GM21786 (cell line): ENCODE measurements around the gene MFF.
"Not testable (repeated sequence)": the region's sequence is repeated elsewhere in the genome, so short reads cannot be mapped to it uniquely, and the experiment has no call there.

Experiments
- ATAC-seq: cut with Tn5 transposase; IDR thresholded peaks from one replicate; pipeline ENCODE4 v1.9.1; 2021; ENCODE audit not compliant: unreplicated experiment

Gene MFF

DNA sequence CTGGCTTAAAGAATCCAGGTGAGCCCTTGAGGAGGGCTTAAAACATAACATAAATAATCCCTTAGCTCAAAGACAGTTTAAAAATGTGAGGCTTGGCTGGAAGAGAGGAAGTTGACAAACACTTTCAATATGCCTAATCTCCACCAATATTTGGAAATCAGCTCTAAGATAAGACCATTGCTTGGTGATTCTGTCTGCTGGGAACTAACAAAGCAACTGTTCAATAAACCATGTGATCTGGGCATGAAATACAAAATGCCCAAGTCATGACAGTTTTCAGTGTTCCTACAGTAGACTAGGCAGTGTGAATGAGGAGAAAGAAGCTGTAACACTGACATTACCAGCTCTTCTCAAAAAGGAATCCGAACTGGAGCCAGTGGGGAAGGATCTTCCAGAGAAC lies 10.7 kb downstream of the MFF start:
- no peak for ATAC-seq

DNA sequence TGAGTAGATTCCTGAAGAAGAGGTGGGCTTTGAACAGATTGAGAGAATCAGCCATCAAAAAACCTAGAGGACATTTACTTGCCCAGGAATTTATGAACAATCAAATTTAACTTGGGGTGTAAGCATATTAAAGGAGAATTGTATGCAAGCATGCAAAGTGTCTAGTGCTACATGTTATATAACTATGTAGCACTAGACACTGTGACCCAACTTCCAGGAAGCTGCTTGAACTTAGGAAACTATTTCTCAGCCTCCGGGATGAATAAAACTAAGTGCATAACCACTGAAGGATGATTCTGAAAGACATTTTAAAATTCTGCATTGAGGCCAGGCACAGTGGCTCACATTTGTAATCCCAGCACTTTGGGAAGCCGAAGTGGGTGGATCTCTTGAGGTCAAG lies 12.4 kb downstream of the MFF start:
- no peak for ATAC-seq

DNA sequence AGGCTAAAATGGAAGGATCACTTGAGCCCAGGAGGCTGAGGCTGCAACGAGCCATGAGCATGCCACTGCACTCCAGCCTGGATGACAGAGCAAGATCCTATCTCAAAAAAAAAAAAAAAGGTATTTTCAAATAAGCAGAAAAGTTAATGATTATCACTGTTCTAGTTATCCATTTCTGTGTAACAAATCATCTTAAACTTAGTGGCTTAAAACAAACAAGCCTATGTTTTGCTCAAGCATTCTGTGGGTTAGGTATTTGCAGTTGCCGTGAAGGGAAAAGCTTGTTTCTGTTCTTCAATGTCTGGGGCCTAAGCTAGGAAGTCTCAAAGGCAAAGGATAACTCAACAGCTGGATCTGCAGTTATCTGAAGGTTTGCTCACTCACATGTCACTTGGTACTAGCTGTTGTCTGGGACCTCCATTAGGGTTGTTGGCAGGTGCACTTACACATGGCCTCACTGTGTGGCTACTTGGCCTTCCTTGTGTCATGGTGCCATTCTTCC lies 14.1 kb downstream of the MFF start:
- ATAC-seq: no peak

DNA sequence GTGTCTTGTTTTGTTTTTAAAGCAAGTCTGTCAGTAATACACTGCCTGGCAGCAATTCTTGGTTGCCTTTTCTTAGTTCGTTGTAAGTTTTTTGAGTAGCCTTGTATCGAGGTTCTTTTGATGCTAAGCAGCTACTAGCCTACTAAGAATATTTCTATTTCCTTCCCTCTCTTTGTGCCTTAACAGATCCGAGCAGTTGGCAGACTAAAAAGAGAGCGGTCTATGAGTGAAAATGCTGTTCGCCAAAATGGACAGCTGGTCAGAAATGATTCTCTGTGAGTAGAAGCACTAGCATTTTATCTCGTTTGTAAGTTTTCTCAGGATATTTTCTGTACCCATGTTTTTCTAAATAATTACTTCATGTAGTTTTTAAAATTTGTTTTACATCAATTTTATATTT lies 15.1 kb downstream of the MFF start:
- ATAC-seq: no peak

DNA sequence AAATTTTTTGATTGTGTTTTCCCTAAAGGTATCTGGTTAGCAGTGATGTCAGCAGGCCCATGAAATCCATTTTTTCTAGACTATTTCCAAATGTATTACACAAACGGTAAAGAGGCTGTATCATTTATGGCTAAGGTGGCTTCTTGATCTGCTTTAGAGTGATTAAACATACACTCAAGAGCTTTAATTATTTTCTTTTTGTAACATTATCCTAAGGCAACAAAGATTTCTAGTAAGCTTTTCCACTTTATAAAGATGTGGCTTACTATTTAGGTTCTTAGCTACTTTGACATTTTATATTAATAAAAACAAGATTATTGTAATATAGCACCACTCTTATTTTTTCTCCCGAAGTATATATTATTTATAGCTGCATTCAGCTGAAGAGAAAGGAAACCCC lies 16.5 kb downstream of the MFF start:
- ATAC-seq: no peak

DNA sequence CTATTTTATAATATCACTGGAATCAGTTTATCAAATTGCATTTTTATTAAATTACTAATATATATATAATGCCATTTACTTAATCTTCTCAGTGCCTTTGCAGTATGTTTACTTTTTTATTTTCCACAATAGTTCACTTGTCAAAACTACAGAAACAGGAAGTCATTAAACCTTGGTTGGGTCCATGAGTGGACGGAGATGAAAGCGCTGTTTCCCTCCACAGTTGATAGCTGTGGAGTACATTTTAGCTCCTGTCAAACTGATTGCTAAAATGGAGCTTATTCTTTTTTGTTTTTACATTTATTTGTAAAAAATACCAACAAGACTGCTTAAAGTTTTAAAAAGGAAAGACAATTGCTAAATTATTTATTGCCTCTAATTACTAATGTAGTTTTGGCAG lies 19.2 kb downstream of the MFF start:
- ATAC-seq: no peak

DNA sequence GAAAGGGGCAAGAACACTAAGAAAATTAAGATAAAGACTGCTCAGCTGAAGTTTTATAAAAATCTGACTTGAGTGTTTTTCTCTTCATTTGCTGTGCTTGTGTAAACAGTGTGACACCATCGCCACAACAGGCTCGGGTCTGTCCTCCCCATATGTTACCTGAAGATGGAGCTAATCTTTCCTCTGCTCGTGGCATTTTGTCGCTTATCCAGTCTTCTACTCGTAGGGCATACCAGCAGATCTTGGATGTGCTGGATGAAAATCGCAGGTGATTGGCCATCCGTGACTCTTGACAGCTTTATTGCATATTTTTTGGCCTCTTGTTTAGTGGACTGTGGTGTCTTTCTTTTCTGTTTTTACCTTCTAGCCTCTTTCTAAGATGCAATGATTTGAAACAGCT lies 22.1 kb downstream of the MFF start:
- ATAC-seq: no peak

DNA sequence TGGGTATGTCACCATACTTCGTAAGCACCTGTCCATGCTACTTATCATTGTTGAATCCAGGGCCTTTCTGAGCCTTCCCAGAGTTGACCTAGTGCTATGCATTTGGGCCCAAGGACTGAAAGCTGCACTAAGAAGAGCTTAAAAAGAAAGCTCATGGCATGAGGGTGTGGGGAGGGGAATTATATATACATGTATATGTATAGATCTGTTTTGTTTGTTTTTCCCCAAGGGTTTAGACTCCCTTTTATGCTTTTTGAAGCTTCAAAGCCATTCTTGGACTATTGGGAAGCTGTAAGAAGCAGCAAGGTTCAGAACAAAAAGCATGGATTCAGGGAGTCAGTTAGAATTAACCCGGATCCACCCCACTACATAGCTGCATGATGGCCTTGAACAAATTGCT lies 23.3 kb downstream of the MFF start:
- ATAC-seq: no peak

DNA sequence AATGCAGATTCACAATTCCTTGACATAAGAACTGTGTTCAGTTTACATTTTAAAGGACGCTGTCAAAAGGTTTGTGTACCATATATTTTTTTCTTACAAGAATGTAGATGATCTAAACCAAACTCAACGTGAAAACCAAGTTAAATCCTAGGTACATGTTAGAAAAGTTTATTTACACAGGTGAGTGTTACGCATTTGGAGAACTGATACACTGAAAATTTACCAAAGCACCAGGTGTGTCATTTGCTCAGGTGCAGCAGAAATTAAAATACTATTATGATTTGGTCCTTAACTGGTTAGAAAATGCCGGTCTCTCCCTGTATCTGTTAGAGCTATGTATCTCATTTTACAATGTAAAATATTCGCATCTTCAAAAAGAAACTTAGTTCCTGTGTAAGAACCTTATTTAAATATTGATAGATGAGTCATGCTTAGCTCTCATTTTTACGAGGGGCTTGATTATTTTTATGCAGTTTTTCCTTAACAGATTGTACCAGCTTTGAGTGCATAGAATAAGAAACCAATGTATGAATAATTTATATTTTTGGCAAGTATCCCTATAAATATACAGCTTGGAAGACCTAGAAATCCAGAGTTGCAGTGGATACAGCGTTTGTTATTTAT lies 25.1 kb downstream of the MFF start:
- ATAC-seq: no peak

DNA sequence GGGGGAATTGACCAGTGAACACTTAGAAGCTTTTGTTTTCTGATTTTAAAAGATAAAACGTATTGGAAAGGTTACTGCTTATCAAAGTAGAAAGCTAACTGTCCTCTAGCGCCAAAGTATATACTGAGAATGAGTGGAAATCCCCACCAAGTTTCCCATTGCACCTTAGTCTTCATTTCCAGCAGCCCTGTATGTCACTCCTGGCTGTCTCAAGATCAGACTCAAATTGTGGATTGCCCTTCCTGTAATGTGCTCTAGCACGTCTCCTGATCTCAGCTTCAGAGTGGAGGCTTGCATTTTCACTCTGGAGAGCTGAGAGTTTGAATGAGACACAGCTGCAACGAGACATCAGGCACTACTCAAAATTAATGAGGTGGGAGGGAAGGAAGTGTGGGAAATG lies 26.6 kb downstream of the MFF start:
- ATAC-seq: peak; percentile 66

DNA sequence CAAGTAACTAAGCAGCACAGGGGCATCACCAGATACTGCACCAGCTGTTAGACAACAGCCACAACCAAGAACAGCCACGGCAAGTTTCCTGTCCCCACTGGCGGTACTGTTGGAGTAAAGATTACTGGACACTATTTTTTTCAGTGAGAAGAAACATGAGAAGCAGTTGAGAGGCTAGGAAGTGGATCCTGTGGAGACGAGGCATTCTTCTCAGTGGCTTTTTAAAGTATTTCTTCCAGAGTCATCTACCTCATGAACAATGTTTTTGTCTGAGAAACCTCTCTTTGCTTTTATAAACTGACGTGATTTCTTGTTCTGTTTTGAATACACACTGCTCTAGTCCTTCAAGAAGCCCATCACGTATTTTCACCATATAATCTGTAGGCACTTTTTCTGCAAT lies 35.3 kb downstream of the MFF start:
- ATAC-seq: no peak

DNA sequence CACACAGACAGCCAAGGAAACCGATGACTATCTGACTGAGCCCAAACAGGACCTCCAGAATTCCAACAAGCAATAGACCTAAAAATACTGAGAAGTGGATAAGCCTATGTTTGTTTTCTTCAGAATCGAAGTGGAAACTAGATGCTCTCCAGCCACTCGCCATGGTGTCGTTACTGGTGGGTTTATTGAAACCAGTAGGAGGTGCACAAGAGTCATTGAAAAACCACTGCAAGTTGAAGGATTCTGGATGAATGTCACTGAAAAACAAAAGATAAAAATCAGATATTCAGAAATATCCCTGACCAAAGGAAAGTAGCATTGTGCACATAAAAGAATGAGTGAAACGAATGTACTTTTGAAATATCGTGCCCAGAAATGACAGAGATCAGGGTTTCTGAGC lies 38.7 kb downstream of the MFF start:
- ATAC-seq: no peak

DNA sequence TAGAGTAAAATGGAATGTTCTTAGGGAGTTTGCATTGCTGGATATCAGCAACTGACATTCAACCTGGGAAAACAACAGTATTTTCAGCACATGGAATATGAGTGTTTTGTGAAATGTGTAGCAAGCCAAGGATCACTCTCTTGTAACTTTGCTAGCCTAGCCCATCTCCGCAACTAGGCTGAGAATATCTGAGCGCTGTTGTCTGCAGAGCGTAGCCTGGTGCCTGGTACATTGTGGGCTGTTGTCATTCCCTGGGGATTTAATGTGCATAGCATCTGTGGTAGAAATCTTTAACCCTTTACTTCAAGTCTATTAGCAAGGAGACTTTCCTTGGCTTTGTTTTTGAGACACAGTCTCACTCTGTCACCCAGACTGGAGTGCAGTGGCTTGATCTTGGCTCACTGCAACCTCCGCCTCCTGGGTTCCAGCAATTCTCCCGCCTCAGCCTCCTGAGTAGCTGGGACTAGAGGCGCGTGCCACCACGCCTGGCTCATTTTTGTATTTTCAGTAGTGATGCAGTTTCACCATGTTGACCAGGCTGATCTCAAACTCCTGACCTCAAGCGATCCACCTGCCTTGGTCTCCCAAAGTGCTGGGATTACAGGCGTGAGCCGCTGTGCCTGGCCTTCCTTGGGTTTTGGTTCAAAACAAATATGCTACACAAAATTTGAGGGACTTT lies 39.7 kb downstream of the MFF start:
- not testable (repeated sequence) for ATAC-seq

DNA sequence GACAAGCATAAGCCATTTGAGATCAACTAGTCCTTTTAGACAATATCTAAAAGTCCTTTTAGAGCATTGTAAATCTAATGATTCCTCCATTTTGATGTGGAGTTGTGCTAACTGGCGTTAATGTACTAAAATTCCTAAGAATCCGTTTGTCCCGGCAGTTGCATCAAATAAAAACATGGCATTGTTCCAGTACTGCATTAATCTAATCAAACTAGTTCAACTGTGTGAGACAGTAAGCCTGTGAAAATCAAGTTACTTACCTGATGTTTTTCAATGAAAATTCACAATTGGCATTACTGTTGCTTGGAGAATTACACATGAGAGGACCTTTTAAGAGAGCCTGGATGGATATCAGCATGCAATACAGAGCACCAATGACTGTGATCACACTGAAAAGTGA lies 40.8 kb downstream of the MFF start:
- ATAC-seq: no peak

DNA sequence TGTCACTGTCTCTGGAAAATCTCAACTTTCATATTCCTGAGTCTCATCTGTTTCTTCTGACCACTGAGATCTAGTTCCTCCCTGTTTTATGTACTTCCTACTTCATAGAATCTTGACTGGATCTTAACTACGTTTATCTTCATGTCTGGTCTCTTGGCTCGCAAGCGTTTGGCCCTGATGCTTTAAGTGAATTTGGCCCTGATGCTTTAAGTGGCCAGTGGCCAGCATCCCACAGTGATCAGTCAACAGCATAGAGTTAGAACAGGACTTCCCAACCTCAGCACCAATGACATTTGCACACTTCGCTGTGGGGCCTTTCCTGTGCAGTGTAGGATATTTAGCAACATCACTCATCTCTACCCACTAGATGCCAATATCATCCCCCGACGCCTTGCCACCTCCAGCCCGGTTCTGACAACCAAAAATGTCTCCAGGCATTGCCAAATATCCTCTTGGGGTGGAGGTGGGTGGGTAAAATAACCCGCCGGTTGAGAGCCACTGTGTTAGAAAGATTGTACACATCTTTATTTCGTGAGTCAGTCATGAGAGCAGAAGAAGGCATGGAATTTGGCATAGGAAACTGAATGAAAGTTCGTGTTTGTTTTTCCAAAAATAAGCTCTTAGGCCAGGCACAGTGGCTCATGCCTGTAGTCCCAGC lies 41.8 kb downstream of the MFF start:
- no peak for ATAC-seq

DNA sequence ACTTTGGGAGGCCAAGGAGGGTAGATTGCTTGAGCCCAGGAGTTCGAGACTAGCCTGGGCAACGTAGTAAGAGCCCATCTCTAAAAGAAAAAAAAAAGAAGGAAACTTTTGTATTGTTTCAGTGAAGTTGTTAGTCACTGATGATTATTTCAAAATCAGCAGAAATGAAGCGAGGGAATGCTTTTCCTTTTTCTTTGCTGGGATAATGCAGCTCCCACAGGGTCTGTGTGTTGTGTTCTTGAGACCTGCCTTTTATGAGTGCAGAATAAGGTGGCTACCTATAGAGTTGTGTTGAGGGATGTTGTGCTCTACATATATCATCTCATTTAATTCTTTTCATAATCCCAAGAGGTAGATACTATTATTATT lies 42.4 kb downstream of the MFF start:
- ATAC-seq: no peak

DNA sequence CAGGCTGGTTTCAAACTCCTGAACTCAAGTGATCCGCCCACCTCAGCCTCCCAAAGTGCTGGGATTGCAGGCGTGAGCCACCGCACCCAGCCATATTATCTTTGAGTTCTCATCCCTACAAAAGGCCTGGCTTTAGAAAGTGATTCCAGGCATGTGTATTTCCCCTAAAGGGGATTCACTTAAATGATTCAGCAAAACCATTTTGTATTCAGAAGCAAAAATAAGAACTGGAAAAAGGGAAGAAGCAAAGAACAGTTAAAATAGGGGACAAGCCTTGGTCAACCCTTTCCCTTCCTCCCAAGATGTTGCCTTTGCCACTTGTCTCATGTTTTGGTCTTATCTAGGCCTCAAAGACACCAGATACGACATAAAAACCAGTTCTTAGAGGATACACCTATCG lies 43.5 kb downstream of the MFF start:
- no peak for ATAC-seq

DNA sequence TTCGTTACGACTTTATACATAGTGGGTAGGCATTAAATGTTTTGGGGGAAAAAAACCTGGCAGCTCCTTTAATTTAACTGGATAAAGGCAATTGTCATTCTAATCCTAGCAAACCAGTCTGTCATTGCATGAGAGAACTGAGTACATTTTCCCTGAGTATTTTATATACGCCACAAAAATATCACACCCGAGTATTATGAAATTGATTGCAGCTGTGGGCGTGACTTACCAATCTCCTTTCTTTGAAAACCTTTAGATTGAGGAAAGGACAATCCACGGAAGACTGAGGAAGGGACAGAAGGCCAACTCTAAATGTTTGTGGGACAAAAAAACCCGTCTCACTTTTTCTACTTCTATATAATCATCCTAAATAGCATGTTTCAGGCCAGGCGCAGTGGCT lies 45.0 kb downstream of the MFF start:
- no peak for ATAC-seq

DNA sequence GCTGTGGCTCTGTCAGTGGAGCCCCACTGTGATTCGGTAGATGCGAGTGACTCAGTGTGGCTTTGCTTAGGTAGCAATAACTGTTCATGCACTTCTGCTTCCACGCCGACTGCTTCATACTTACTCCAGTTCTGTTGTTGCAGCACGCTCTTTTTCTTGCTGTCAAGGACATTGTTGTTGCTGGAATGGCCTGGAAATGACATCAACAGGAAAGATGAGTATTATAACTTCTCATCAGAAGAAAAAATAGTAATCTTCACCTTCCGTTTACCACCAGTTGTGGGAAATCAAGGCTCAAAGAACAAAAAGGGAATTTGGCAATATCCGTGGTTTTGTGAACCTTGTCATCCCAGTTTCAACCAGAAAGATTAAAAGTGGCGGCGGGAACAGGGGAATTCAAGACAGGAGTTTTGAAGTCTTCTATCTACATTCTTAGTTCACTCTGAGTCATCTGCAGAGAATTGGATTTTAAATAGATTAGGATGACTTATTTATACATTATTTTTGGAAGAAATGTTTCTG lies 45.8 kb downstream of the MFF start:
- no peak for ATAC-seq

DNA sequence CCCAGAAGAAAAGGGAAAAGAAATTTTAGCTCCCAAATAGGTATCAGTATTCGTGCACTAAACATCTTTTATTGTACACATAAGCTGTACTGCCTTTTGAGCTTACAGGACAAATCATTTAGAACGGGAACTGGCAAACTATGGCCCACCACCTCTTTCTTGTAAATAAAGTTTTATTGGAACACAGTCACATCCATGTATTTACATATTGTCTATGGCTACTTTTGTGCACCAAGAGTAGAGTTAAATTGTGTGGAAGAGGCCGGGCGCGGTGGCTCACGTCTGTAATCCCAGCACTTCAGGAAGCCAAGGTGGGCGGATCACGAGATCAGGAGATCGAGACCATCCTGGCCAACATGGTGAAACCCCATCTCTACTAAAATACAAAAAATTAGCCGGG lies 48.3 kb downstream of the MFF start:
- ATAC-seq: no peak

DNA sequence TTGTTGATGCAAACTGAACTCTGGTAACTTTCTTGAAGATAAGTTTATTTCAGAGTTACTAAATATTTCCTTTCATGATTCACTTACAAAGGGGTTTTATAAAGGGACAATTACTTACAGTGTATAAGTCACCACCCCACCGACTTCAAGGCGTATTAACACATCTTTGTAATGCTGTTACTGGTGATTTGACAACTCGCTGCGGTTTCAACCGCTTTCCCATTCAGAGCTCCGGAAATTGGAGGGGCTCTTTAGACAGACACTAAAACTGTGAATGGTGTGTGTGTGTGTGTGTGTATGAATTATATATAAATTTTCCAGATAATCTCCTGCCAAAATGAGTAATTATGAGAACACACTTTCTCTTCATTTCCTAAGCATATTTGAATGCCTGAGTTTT lies 49.1 kb downstream of the MFF start:
- ATAC-seq: peak; percentile 81

DNA sequence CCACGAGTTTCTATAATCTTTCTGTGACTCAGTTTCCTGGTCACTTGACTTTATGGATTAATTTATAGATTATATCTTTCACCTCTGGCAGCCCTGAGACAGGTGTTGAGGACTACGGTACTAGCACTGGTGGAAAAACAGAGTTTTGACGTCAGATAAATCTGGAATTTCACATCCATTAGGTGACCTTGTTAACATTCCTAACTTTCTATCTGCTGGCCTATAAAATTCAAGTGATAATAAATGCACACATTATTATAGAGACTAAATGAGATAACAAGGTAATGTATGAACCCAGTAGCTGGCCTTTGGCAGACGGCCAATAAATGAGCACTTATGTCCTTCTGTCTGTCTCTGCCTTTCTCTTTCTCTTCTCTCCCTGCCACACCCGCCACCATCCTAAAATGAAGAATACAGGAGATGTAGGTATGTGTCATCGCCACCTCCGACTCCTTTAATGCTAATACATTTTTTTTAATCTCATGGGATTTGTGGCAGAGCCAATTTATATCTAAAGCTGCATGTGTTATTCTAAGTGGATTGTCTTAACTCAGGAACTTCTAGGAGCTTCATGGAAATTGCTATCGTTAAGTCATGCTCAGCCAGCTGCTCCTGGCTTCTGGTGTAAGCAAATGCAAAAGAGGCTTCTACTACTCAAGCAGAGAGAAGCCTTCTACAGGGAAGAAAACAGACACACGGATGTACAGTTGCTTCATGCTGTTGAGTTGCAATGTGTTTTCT lies 51.8 kb downstream of the MFF start:
- ATAC-seq: no peak
